SK-N-SH treated with all-trans-retinoic acid at 6 μM for 48 hours (cell line): ENCODE measurements around the gene LRRTM3.

Experiments used
- ATAC-seq: fragments of 200-7000 bp; cut with Tn5 transposase; 3 replicates; pipeline ENCODE4 v1.9.1; 2020; ENCODE audit warnings: mild to moderate bottlenecking, moderate library complexity
- ARNTL ChIP-seq: fragments of 450-650 bp; formaldehyde crosslinking; IDR thresholded peaks from 2 replicates; pipeline ENCODE4 v1.5.0; 2020; ENCODE audit warnings: low read depth, mild to moderate bottlenecking, moderate library complexity, borderline replicate concordance
- BACH2 ChIP-seq: fragments of 250-450 bp; sonication (Bioruptor Pico); IDR thresholded peaks from 2 replicates; pipeline ENCODE4 v1.9.0; 2021; ENCODE audit warnings: mild to moderate bottlenecking, borderline replicate concordance
- CSDC2 ChIP-seq: fragments of 250-450 bp; sonication (Bioruptor Pico); IDR thresholded peaks from 2 replicates; pipeline ENCODE4 v1.5.0; 2020; ENCODE audit warnings: mild to moderate bottlenecking, moderate library complexity
- ESRRG ChIP-seq: fragments of 250-450 bp; sonication (Bioruptor Pico); IDR thresholded peaks from 2 replicates; pipeline ENCODE4 v1.6.1; 2021; ENCODE audit warnings: mild to moderate bottlenecking
- GLIS3 ChIP-seq: fragments of 250-450 bp; sonication (Bioruptor Pico); IDR thresholded peaks from 2 replicates; pipeline ENCODE4 v1.5.0; 2020; ENCODE audit warnings: mild to moderate bottlenecking, moderate library complexity
- ISL1 ChIP-seq: fragments of 250-450 bp; sonication (Bioruptor Pico); IDR thresholded peaks from 2 replicates; pipeline ENCODE4 v2.1.2; 2022; ENCODE audit warnings: mild to moderate bottlenecking, moderate library complexity
- OSR1 ChIP-seq: fragments of 250-450 bp; sonication (Bioruptor Pico); IDR thresholded peaks from 2 replicates; pipeline ENCODE4 v1.8.0; 2022; ENCODE audit warnings: moderate library complexity, mild to moderate bottlenecking, inconsistent platforms
- PATZ1 ChIP-seq: fragments of 250-450 bp; sonication (Bioruptor Pico); IDR thresholded peaks from 2 replicates; pipeline ENCODE4 v1.8.0; 2020; ENCODE audit warnings: mild to moderate bottlenecking, moderate library complexity, borderline replicate concordance
- POU6F1 ChIP-seq: fragments of 250-450 bp; sonication (Bioruptor Pico); IDR thresholded peaks from 2 replicates; pipeline ENCODE4 v1.8.0; 2021; ENCODE audit warnings: low read depth, mild to moderate bottlenecking, moderate library complexity, borderline replicate concordance
- PPARA ChIP-seq: fragments of 250-450 bp; sonication (Bioruptor Pico); IDR thresholded peaks from 2 replicates; pipeline ENCODE4 v1.5.0; 2020; ENCODE audit warnings: mild to moderate bottlenecking, borderline replicate concordance
- RARB ChIP-seq: fragments of 250-450 bp; sonication (Bioruptor Pico); IDR thresholded peaks from 2 replicates; pipeline ENCODE4 v1.8.0; 2021; ENCODE audit warnings: mild to moderate bottlenecking, moderate library complexity
- SNAI2 ChIP-seq: fragments of 250-450 bp; sonication (Bioruptor Pico); IDR thresholded peaks from 2 replicates; pipeline ENCODE4 v1.5.0; 2020; ENCODE audit warnings: mild to moderate bottlenecking, moderate library complexity
- TCF4 ChIP-seq: fragments of 250-450 bp; sonication (Bioruptor Pico); IDR thresholded peaks from 2 replicates; pipeline ENCODE4 v1.8.0; 2021; ENCODE audit warnings: mild to moderate bottlenecking, moderate library complexity, borderline replicate concordance
- TOX ChIP-seq: fragments of 250-450 bp; sonication (Bioruptor Pico); IDR thresholded peaks from 2 replicates; pipeline ENCODE4 v1.8.0; 2021; ENCODE audit warnings: mild to moderate bottlenecking, moderate library complexity, borderline replicate concordance
- ZC3H10 ChIP-seq: fragments of 250-450 bp; sonication (Bioruptor Pico); IDR thresholded peaks from 2 replicates; pipeline ENCODE4 v1.5.1; 2021; ENCODE audit warnings: mild to moderate bottlenecking, moderate library complexity
- ZFP3 ChIP-seq: fragments of 250-450 bp; sonication (Bioruptor Pico); IDR thresholded peaks from 2 replicates; pipeline ENCODE4 v1.5.0; 2020; ENCODE audit warnings: mild to moderate bottlenecking, moderate library complexity
- ZFP30 ChIP-seq: fragments of 450-650 bp; formaldehyde crosslinking; IDR thresholded peaks from 2 replicates; pipeline ENCODE4 v1.5.0; 2022; ENCODE audit warnings: mild to moderate bottlenecking, moderate library complexity
- ZNF565 ChIP-seq: fragments of 450-650 bp; formaldehyde crosslinking; conservative IDR thresholded peaks from 2 replicates; pipeline ENCODE4 v1.5.0; 2020; ENCODE audit warnings: low read depth, mild to moderate bottlenecking, moderate library complexity
- ZNF70 ChIP-seq: fragments of 450-650 bp; formaldehyde crosslinking; IDR thresholded peaks from 2 replicates; pipeline ENCODE4 v1.5.0; 2020; ENCODE audit warnings: mild to moderate bottlenecking, moderate library complexity
- ZNF8 ChIP-seq: fragments of 450-650 bp; formaldehyde crosslinking; IDR thresholded peaks from 2 replicates; pipeline ENCODE4 v1.5.0; 2020; ENCODE audit warnings: mild to moderate bottlenecking, moderate library complexity
- TF ChIP-seq, protein P1 (sequence below): fragments of 250-450 bp; sonication (Bioruptor Pico); IDR thresholded peaks from 2 replicates; pipeline ENCODE4 v1.5.1; 2021; ENCODE audit warnings: mild to moderate bottlenecking, moderate library complexity
- TF ChIP-seq, protein P2 (sequence below): fragments of 250-450 bp; sonication (Bioruptor Pico); IDR thresholded peaks from 2 replicates; pipeline ENCODE4 v1.5.1; 2020; ENCODE audit warnings: low read depth, mild to moderate bottlenecking, moderate library complexity
- TF ChIP-seq, protein P3 (sequence below): fragments of 250-450 bp; sonication (Bioruptor Pico); IDR thresholded peaks from 2 replicates; pipeline ENCODE4 v1.5.0; 2020; ENCODE audit warnings: mild to moderate bottlenecking, moderate library complexity

The LRRTM3 gene

DNA sequence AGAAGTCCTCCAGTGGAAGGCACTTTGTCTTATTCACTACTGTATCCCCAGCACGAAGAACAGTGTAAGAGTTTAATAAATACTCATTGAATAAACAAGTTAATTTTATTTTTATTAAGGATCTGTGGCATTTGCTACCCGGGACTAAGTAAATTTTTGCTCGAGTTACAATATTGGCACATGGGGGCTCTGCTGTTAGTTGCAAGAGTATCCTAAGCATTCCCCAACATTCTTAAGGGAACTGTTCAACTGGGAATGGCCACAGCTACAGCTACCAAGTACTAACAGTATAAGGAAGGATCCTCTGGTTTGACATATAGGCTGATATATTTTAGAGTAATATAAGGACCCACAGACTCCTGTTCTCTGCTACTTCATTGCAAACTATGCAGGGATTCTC, 8.7 kb upstream of the LRRTM3 start:
- ATAC-seq: no peak
- TF ChIP-seq BACH2 (CRISPR knock-in tag) (no peak), TOX (CRISPR knock-in tag) (no peak), ZNF70 (CRISPR knock-in tag) (no peak), ARNTL (CRISPR knock-in tag) (no peak), ISL1 (CRISPR knock-in tag) (no peak), ESRRG (CRISPR knock-in tag) (no peak), POU6F1 (CRISPR knock-in tag) (no peak), GLIS3 (CRISPR knock-in tag) (no peak), RARB (CRISPR knock-in tag) (no peak), ZFP3 (CRISPR knock-in tag) (no peak)
- TF ChIP-seq, protein P1, sequence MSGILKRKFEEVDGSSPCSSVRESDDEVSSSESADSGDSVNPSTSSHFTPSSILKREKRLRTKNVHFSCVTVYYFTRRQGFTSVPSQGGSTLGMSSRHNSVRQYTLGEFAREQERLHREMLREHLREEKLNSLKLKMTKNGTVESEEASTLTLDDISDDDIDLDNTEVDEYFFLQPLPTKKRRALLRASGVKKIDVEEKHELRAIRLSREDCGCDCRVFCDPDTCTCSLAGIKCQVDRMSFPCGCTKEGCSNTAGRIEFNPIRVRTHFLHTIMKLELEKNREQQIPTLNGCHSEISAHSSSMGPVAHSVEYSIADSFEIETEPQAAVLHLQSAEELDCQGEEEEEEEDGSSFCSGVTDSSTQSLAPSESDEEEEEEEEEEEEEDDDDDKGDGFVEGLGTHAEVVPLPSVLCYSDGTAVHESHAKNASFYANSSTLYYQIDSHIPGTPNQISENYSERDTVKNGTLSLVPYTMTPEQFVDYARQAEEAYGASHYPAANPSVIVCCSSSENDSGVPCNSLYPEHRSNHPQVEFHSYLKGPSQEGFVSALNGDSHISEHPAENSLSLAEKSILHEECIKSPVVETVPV: no peak
- TF ChIP-seq, protein P2, sequence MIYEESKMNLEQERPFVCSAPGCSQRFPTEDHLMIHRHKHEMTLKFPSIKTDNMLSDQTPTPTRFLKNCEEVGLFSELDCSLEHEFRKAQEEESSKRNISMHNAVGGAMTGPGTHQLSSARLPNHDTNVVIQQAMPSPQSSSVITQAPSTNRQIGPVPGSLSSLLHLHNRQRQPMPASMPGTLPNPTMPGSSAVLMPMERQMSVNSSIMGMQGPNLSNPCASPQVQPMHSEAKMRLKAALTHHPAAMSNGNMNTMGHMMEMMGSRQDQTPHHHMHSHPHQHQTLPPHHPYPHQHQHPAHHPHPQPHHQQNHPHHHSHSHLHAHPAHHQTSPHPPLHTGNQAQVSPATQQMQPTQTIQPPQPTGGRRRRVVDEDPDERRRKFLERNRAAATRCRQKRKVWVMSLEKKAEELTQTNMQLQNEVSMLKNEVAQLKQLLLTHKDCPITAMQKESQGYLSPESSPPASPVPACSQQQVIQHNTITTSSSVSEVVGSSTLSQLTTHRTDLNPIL (CRISPR knock-in tag): no peak

DNA sequence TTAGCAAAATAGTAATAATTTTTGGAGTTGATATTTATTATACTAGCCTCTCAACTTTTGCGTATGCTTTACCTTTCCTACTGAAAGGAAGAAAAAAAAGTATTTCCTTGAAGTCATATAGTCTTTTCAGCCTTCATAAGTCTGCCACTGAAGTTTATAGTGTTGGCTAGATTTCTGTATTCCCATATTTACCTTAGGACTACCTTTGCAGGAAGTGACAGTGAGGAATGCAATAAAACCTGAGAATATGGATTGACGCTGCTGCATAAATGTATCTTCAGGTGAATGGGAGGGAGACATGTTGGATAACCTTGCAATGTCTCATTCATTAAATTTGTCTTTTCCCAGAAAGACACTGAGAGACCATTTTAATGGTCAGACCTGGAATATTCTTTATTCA, 6.6 kb upstream of the LRRTM3 start:
- no peak for ATAC-seq
- TF ChIP-seq, protein P3, sequence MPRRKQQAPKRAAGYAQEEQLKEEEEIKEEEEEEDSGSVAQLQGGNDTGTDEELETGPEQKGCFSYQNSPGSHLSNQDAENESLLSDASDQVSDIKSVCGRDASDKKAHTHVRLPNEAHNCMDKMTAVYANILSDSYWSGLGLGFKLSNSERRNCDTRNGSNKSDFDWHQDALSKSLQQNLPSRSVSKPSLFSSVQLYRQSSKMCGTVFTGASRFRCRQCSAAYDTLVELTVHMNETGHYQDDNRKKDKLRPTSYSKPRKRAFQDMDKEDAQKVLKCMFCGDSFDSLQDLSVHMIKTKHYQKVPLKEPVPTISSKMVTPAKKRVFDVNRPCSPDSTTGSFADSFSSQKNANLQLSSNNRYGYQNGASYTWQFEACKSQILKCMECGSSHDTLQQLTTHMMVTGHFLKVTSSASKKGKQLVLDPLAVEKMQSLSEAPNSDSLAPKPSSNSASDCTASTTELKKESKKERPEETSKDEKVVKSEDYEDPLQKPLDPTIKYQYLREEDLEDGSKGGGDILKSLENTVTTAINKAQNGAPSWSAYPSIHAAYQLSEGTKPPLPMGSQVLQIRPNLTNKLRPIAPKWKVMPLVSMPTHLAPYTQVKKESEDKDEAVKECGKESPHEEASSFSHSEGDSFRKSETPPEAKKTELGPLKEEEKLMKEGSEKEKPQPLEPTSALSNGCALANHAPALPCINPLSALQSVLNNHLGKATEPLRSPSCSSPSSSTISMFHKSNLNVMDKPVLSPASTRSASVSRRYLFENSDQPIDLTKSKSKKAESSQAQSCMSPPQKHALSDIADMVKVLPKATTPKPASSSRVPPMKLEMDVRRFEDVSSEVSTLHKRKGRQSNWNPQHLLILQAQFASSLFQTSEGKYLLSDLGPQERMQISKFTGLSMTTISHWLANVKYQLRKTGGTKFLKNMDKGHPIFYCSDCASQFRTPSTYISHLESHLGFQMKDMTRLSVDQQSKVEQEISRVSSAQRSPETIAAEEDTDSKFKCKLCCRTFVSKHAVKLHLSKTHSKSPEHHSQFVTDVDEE (CRISPR knock-in tag): no peak
- no peak for TF ChIP-seq ZC3H10 (CRISPR knock-in tag)
- TF ChIP-seq, protein P1: no peak
- TF ChIP-seq PPARA (CRISPR knock-in tag): no peak
- no peak for TF ChIP-seq SNAI2 (CRISPR knock-in tag)

DNA sequence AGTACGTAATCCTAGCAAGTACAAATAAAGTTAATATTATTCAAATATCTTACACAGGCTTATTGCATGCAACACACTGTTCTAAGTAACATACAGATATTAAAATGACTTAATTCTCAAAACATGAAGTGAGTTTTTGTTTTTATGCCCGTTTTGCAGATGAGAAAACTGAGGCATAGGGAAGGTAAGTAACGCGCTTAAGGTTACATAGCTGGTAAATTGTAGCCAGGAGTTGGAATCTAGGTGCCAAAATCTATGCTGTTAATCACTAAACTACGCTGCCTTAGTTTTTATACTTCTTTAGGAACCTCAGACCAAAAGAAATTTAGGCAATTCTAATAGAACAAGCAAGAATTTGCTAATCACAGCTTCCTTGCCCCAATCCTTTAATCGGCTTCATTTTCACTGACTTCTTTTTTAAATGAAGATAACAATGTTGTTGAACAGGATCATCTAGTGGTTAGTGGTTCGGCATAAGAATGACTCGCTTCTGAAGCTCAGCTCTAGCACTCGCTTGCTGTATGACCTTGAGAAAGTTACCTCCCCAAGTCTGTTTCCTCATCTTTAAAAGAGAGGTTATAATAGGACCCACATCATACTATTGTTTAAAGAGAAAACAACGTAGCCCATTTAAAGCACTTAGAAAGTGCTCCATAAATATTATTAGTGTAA, 1.0 kb upstream of the LRRTM3 start:
- TF ChIP-seq, protein P2 (CRISPR knock-in tag): no peak
- TF ChIP-seq TOX (CRISPR knock-in tag): no peak
- TF ChIP-seq ZNF70 (CRISPR knock-in tag): no peak
- no peak for TF ChIP-seq CSDC2 (CRISPR knock-in tag)
- no peak for TF ChIP-seq ZFP30 (CRISPR knock-in tag)
- no peak for TF ChIP-seq PATZ1 (CRISPR knock-in tag)
- no peak for TF ChIP-seq ZC3H10 (CRISPR knock-in tag)
- TF ChIP-seq OSR1: no peak
- TF ChIP-seq SNAI2 (CRISPR knock-in tag): no peak
- no peak for TF ChIP-seq ZNF8 (CRISPR knock-in tag)
- no peak for TF ChIP-seq ZFP3 (CRISPR knock-in tag)
- no peak for TF ChIP-seq TCF4 (CRISPR knock-in tag)
- TF ChIP-seq ARNTL (CRISPR knock-in tag): no peak
- no peak for TF ChIP-seq ZNF565 (CRISPR knock-in tag)
- TF ChIP-seq, protein P1: no peak
- no peak for TF ChIP-seq RARB (CRISPR knock-in tag)
- TF ChIP-seq PPARA (CRISPR knock-in tag): no peak
- TF ChIP-seq GLIS3 (CRISPR knock-in tag): no peak
- no peak for ATAC-seq
